HG03521 (cell line): ENCODE results near the gene TRPM8.

Experiments
- ATAC-seq: cut with Tn5 transposase; IDR thresholded peaks from one replicate; pipeline ENCODE4 v1.9.1; 2021; ENCODE audit warnings: mild to moderate bottlenecking, moderate library complexity; ENCODE audit not compliant: unreplicated experiment

The TRPM8 gene

DNA sequence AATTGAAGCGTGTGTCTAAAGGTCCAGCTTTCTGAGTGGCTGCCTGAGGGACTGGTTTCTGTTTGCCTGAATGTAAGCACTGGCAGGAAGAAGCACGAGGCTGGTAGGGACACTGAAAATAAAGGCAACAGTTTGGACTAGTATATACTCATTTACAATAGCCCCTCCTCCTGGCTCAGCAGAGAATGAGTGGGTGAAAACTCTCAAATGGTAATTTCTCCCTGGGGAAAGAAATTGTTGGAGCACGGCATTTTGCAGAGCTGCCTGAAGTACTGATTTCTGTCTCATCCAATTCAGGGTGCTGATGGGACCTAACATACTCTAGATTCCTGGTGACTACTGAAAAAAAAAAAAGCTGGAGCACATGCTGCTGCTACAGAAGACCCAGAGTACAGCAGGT, 116.0 kb downstream of the TRPM8 start:
- ATAC-seq, result no peak

DNA sequence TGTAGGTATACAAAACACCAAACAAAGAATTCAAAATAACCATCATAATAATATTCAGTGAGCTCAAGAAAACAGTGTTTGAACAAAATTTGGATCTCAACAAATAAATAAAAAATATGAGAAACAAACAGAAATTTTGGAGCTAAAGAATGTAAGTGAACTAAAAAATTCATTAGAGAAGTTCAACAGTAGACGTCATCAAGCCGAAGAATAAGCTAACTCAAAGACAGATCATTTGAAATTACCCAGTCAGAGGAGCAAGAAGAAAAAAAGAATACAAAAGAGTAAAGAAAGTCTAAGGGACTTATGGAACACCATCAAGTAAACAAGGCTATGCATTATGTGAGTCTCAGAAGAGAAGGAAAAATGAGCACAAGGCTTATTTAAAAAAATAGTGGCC, 116.7 kb downstream of the TRPM8 start:
- no peak for ATAC-seq

DNA sequence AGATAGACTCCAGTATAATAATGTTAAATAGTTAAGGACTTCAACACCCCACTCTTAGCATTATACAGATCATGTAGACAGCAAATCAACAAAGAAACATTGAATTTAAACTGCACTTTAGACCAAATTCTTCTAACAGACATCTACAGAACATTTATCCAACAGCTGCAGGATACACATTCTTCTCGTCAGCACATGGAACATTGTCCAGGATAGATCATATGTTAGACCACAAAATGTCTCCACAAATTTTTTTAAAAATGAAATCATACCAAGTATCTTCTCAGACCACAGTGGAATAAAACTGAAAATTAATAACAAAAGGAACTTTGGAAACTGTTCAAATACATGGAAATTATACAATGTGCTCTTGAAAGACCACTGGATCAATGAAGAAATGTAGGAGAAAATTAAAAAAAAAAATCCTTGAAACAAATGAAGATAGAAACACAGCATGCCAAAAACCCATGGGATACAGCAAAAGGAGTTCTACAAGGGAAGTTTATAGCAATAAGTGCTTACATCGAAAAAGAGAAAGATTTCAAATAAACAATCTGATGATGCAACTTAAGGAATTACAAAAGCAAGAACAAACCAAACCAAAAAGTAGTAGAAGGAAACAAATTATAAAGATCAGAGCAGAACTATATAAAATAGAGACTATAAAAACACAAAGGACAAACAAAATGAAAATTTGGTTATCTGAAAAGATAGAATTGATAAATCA, 121.1 kb downstream of the TRPM8 start:
- no peak for ATAC-seq

DNA sequence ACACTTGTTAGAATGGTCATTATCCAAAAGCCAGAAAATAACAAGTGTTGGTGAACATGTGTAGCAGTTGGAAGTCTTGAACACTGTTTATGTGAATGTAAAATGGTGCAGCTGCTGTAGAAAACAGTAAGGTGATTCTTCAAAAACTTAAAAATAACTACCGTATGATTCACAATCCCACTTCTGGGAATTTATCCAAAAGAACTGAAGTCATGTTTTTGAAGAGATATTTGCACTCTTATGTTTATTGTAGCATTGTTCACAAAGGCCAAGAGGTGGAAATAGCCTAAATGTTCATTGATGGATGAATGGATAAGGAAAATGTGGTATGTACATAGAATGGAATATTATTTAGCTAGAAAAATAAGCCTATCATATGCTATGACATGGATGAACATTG, 127.0 kb downstream of the TRPM8 start:
- ATAC-seq, result no peak

DNA sequence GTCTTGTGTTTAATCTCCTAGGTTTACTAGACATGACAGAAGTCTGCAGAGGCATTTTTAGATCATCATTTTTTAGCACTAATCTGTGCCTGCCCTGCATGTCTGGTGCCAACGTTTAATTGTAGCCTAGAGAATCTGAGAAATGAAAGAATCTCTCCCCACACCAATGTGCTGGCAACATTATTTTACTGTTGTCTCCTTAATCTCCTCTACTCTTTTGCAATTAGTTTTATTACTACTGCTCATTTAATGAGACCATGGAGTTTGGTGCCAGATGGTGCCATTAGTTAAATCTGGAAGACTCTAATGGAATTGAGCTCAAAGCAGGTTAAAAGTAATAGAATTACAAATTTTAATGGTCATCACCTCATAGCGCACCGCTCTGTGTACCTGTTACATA, 129.3 kb downstream of the TRPM8 start:
- no peak for ATAC-seq

DNA sequence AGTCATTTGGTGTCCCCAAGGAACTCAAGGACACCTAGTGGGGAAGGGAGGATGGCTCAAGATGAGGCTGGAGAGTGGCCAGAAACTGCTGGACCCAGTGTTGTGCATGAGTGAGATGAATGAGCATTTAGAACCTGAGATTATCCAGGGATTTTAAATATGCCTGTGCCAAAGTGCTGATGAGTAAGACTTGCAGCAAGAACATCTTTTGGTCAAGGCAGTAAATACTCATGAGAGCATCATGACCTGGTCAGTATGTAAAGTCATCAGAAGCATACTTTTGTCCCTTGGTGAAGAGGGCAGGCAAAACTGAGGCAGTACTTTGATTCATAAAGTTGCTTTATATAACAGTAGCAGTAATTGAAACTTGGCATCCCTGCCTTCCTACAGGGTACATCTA, 130.2 kb downstream of the TRPM8 start:
- ATAC-seq, result no peak

DNA sequence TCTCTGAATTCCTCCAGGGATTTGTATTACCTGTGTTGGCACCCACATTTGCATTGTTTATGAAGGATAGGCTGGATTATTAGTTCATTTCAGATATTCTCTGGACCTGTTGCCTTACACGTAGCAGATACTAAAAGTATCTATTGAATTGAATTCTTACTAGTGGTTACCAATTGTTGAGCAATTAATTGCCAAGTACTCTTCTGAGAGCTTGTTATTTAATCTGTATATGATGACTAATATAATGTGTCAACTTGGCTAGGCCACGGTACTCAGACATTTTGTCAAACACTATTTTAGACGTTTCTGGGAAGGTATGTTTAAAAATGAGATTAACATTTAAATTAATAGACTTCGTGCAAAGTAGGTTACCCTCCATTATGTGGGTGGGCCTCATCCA, 130.9 kb downstream of the TRPM8 start:
- no peak for ATAC-seq

DNA sequence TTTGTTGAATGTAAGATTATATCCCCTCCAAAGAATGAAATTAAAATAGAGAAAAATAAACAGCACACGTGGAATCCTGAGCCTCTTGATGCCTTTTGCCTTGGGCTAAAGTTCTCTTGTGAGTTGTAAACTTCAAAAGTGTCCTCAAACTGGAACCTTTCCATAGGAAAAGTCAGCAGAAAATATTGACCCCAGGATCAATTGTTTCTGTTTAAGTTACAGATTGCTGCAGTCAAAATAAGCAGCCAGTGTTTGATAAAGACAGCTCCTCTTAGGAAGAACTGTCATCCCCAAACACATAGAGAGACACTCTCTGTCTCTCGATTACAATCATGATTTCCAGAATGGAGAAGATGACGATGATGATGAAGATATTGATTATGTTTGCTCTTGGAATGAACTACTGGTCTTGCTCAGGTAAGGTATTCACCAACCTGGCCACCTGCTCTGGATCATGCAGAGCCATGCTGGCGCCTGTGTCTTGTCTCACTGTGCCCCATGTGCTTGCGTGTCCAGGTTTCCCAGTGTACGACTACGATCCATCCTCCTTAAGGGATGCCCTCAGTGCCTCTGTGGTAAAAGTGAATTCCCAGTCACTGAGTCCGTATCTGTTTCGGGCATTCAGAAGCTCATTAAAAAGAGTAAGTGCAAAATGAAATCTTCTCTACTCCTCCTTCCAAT, 133.4 kb downstream of the TRPM8 start, which contains the start of gene SPP2:
SPP2 (plus strand) TSS at position 248 of the 681 bp plus-strand sequence; CDS start at position 333, 85 bp downstream.
- no peak for ATAC-seq

DNA sequence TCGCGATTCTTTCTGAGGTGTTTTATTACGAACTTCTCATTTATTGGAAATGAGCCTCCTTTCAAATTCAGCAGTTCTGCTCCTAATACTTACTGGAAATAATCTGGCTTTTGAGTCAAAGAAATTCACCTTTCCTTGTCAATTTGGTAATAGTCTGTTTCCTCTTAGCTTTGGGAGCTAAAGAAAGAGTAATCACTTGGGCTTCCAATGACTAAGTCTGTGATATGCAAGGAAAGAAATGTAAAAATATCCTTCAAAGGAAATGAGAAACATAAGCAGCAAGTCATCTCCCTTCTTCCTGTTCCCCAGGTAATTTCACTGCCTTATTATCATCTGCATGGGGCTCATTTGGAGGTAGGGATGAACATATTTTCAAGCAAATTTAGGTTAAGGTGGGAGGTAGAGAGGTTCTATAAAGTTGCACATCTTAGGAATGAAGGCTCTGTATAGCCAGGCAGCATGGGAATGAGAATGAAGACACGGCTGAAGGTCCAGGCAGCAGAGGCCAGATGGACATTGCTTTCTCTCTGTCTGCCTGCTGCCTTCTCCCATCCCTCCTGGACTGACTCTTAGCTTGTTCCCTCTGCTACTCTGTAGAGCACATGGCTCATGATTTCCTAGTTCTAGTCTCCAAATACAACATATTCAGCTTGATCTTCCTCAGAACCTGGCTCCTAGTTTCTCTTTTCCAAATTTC, 134.3 kb downstream of the TRPM8 start:
- no peak for ATAC-seq

DNA sequence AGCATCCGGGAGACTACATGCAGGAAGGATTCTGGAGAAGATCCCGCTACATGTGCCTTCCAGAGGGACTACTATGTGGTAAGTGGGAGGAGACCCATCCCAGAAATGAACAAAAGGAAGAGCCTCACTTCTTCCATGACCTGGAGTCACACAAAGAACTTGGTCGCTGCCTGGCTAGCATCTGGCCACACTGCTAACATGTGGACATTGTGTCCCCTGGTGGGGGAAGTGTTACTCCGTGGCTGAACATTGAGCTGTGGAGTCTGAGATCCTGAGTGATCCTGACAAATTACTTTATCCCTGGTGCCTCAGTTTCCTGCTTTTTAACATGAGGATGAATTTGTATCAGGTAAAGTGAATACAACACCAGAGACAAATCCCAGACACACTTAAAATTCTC, 141.7 kb downstream of the TRPM8 start:
- no peak for ATAC-seq

DNA sequence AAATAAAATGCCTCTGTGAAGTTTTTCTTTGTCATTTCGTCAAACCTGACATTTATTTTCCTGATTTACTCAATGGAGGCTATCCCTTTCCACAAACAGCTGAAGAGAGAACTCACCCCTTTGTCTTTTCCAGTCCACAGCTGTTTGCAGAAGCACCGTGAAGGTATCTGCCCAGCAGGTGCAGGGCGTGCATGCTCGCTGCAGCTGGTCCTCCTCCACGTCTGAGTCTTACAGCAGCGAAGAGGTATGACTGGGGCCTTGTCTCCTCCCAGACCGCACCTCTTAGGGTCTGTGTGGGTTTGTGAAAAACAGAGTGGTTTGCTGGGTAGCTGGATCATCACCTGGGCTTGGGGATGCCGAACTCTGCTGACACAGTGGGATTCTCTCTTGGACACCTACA, 143.1 kb downstream of the TRPM8 start:
- no peak for ATAC-seq

DNA sequence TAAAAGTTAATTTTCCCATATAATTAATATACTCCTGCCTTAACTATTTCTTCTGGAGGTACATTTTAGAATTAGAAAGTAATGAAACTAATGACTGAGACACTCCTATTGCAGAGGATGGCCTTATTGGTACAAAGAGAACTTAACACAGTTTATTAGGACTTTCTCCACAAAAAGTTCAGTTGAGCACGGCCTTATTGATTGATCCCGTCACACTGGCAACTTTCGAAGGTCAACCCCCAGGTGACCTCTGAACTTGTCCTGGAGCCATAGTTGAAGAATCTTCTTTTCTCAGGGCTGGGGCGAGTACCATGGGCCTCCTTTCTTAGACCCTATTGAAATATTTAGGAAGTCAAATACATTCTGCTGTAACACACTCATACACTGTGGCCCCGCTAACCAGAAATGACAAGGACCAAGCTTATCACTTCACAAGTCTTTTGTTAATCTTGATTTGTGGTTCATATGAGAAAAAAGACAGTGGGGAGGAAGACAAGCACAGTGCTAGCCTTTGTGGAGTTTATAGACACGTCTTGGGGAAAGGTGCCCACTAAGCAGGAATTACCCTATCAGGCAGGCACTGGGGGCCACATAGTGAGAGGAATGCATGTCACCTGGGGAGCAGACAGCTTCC, 144.6 kb downstream of the TRPM8 start:
- no peak for ATAC-seq

DNA sequence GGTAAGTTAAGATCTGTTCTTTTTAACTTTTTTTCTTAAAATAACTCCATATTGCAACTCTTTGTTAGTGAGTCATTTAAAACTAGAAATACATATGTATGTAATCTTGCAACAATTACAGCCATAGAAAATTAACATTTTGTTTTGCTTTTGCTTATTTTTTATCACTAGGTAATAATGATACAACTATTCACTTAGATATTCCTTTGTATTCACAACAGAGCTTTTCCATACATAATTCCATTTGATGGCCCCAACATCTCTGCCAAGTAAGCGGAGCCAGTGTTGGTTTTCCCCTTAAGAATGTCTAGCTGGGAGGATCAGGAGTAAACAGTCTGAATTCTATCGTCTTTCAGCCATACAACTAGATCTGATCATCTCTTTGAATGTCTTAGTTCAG, 149.4 kb downstream of the TRPM8 start:
- ATAC-seq, result no peak
